Activated T-cell treated with anti-CD3 and anti-CD28 coated beads, Interleukin-2, amount 50 U/mL, for 24 hours (primary cell): Measurements from ENCODE around the gene TBKBP1.

Experiments used
- DNase-seq: peaks from one replicate; pipeline ENCODE4 v3.0.0-alpha.2; 2020
- H3K27ac Mint-ChIP-seq: 2 replicates; pipeline ENCODE4 v1.8.0; 2020; ENCODE audit warnings: mild to moderate bottlenecking, mixed read lengths
- H3K27me3 Mint-ChIP-seq: 2 replicates; pipeline ENCODE4 v1.8.0; 2020; ENCODE audit warnings: mixed read lengths
- H3K36me3 Mint-ChIP-seq: 2 replicates; pipeline ENCODE4 v1.8.0; 2020; ENCODE audit warnings: low read depth, mixed read lengths
- H3K4me1 Mint-ChIP-seq: 2 replicates; pipeline ENCODE4 v1.8.0; 2020; ENCODE audit warnings: low read depth, mixed read lengths
- H3K4me3 Mint-ChIP-seq: 2 replicates; pipeline ENCODE4 v1.8.0; 2020; ENCODE audit warnings: mild to moderate bottlenecking, moderate library complexity, mixed read lengths
- H3K9me3 Mint-ChIP-seq: 2 replicates; pipeline ENCODE4 v1.8.0; 2020; ENCODE audit warnings: mixed read lengths

Gene TBKBP1

GRCh38 chr17:47686664-47687327 lies 7.2 kb upstream of the TBKBP1 start:
- no peak overlapping the region for H3K4me3 Mint-ChIP-seq
- peaks cover 56% of the 10 kb centered on the region for H3K36me3 Mint-ChIP-seq
- peaks cover 33% of the 10 kb centered on the region for H3K4me1 Mint-ChIP-seq
- peak overlapping the region; percentile 70 for H3K27ac Mint-ChIP-seq
- H3K27me3 Mint-ChIP-seq = no peaks in the 10 kb centered on the region
- DNase-seq = no peak
- no peaks in the 10 kb centered on the region for H3K9me3 Mint-ChIP-seq

GRCh38 chr17:47687328-47687690 lies 6.7 kb upstream of the TBKBP1 start:
- no peaks in the 10 kb centered on the region for H3K27me3 Mint-ChIP-seq
- peaks cover 34% of the 10 kb centered on the region for H3K4me1 Mint-ChIP-seq
- H3K27ac Mint-ChIP-seq = peak overlapping the region; percentile 12
- DNase-seq = no peak
- no peak overlapping the region for H3K4me3 Mint-ChIP-seq
- H3K36me3 Mint-ChIP-seq = peaks cover 51% of the 10 kb centered on the region
- H3K9me3 Mint-ChIP-seq = no peaks in the 10 kb centered on the region

DNA sequence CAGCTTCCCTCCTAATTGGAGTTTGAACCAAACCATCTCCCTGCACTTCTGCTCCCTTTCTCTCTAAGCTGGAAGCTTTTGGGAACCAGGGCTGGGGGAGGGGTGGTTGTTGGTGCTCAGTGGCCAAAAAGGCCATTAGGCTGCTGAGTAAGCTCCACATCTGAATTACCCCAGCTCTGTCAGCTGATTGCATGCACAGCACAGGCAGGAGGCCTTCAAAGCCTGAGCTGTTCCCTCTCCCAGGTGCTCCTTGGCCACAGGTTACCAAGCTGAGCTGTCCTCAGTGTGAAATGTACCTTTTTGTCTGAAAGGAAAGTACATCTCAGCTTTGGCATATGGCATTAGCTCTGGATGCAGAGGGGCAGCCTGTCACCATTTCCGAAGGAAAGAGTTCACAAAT lies 6.2 kb upstream of the TBKBP1 start:
- H3K4me3 Mint-ChIP-seq = no peak overlapping the region
- H3K4me1 Mint-ChIP-seq = peaks cover 35% of the 10 kb centered on the region
- peak overlapping the region; percentile 12 for H3K27ac Mint-ChIP-seq
- H3K27me3 Mint-ChIP-seq = no peaks in the 10 kb centered on the region
- no peak for DNase-seq
- H3K9me3 Mint-ChIP-seq = no peaks in the 10 kb centered on the region
- peaks cover 46% of the 10 kb centered on the region for H3K36me3 Mint-ChIP-seq

- no peaks in the 10 kb centered on the region for H3K27me3 Mint-ChIP-seq
- no peak for DNase-seq
- no peak overlapping the region for H3K4me3 Mint-ChIP-seq
- H3K36me3 Mint-ChIP-seq = peaks cover 28% of the 10 kb centered on the region
- H3K4me1 Mint-ChIP-seq = peaks cover 41% of the 10 kb centered on the region
- peak overlapping the region; percentile 48 for H3K27ac Mint-ChIP-seq
- H3K9me3 Mint-ChIP-seq = no peaks in the 10 kb centered on the region
These were observed 3.8 kb upstream of the TBKBP1 start for GRCh38 chr17:47690121-47690520.

GRCh38 chr17:47692137-47692894 lies 1.6 kb upstream of the TBKBP1 start:
- DNase-seq = no peak
- Mint-ChIP-seq H3K4me3 (peak overlapping the region; percentile 82), H3K27me3 (no peaks in the 10 kb centered on the region), H3K4me1 (peaks cover 51% of the 10 kb centered on the region), H3K36me3 (peaks cover 21% of the 10 kb centered on the region), H3K27ac (peak overlapping the region; percentile 89), H3K9me3 (no peaks in the 10 kb centered on the region)

GRCh38 chr17:47692895-47693730 lies 848 bp upstream of the TBKBP1 start:
- H3K4me1 Mint-ChIP-seq = peaks cover 56% of the 10 kb centered on the region
- DNase-seq = no peak

DNA sequence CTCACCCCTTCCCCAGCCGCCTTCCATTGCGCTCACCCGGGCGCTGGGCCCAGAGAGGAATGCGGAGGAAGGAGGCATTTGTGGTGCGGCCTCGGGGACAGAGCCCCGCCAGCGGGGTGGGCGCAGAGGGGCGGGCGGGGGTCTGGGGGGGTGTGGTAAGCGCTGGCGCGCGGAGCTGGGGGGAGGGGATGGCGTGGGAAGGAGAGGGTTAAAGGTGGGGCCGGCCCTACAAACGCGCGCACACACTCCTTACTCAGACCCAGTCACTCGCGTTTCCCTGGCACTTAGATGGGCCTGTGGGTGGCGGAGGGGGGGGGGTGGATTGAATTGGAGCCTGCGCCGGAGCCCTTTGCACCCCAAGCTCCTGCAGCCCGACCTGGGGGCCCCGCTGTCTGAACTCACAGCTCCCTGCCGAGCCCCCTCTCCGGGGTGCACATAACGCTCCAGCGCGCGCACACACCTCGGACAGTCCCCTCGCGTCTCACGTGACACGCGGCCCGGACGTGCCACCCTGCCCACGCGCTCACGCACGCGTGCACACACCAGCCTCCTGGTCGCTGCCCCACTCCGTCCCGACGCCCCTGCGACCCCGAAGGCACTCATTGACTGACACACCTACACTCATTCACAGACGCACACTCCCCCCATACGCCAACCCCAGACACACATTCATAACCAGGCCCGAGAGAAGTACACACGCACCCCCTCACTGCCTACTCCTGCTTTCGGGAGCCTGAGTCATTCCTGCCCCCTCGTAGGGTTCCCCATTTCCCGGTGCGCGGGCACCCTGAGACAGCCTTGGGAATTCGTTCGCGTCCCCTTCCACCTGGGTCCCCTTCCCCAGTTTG lies 844 bp downstream of the TBKBP1 start:
- no peaks in the 10 kb centered on the region for H3K27me3 Mint-ChIP-seq
- H3K4me1 Mint-ChIP-seq = peaks cover 71% of the 10 kb centered on the region
- no peaks in the 10 kb centered on the region for H3K9me3 Mint-ChIP-seq
- peak overlapping the region; percentile 81 for H3K4me3 Mint-ChIP-seq
- peak overlapping the region; percentile 92 for H3K27ac Mint-ChIP-seq
- H3K36me3 Mint-ChIP-seq = peaks cover 36% of the 10 kb centered on the region
- peak; percentile 81 for DNase-seq

More at GRCh38 chr17:47692895-47693730, 848 bp upstream of the TBKBP1 start:
- H3K27me3 Mint-ChIP-seq = no peaks in the 10 kb centered on the region
- H3K27ac Mint-ChIP-seq = peak overlapping the region; percentile 89
- H3K36me3 Mint-ChIP-seq = peaks cover 25% of the 10 kb centered on the region
- H3K4me3 Mint-ChIP-seq = peak overlapping the region; percentile 82
- no peaks in the 10 kb centered on the region for H3K9me3 Mint-ChIP-seq

DNA sequence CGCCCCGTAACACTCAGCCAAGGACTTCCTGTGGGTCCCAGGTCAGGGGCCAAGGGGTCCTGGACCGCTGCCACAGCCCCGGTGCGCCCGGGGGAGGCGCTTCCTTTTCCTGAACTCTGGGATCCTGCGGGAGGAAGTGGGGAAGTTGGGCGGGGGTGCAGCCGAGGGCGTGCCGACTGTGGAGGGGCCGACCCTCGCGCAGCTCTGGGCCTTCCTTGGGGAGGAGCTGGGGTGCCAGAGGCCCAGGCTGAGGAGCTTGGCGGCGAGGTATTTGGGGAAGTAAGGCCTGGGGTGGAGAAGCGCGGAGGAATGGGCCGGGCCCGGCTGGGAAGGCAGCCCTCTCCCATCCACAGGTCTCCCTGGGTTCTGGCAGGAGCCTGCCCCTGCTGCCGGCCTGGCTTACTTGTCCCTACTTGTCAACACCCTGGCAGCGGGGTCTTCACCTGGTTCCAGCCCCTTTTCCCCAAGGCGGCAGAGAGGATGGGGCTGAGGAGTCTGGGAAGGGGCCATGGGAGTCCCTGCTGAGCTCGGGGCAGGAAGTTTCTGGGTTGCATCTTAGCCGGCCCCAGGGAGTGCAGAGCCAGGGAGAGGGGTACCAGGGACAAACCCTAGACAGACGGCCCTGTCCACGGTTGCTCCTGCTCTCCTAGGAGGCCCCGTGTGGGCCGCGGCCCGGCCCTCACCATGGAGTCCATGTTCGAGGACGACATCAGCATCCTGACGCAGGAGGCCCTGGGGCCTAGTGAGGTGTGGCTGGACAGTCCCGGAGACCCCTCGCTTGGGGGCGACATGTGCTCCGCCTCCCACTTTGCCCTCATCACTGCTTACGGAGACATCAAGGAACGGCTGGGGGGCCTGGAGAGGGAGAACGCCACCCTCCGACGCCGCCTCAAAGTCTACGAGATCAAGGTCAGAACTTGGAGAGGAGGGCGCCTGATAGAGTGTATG lies 1.7 kb downstream of the TBKBP1 start:
- H3K27me3 Mint-ChIP-seq = no peaks in the 10 kb centered on the region
- no peaks in the 10 kb centered on the region for H3K9me3 Mint-ChIP-seq
- H3K4me1 Mint-ChIP-seq = peaks cover 68% of the 10 kb centered on the region
- DNase-seq = no peak
- H3K36me3 Mint-ChIP-seq = peaks cover 42% of the 10 kb centered on the region
- H3K4me3 Mint-ChIP-seq = peak overlapping the region; percentile 81
- peak overlapping the region; percentile 92 for H3K27ac Mint-ChIP-seq

GRCh38 chr17:47696717-47697642 lies 3.0 kb downstream of the TBKBP1 start:
- no peaks in the 10 kb centered on the region for H3K27me3 Mint-ChIP-seq

DNA sequence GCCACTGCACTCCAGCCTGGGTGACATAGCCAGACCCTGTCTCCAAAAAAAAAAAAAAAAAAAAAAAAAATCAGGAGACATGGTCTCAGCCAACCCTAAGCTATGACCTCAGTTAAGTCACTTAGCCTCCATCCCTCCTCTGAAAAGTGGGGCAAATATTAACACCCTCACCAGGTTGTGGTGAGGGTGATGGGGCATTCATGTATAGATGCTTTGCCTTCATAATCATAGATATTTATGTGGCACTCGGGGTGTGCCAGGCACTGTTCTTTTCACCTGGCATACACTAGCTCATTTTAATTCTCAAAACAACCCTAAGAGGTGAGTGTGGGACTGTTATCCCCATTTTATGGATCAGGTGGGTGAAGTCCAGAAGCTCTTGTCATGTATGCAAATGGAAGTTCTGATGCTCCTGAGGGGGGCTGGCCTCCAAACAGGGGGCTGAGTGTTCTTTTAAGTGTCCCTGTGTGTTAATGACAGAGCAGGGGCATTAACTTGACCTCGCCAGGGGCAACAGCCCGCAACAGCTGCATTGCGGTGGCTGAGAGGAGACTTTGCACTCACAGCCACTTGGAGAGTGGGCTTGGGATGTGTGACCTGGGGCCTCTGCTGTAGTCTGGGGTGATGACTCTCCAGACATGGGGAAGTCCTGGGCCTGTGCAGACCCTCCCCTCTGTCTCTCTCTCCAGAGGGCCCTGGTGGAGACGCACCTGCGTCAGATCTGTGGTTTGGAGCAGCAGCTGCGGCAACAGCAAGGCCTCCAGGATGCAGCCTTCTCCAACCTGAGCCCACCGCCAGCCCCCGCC lies 4.1 kb downstream of the TBKBP1 start:
- peak overlapping the region; percentile 72 for H3K27ac Mint-ChIP-seq
- H3K4me3 Mint-ChIP-seq = no peak overlapping the region
- no peak for DNase-seq
- no peaks in the 10 kb centered on the region for H3K27me3 Mint-ChIP-seq
- H3K9me3 Mint-ChIP-seq = no peaks in the 10 kb centered on the region
- peaks cover 76% of the 10 kb centered on the region for H3K4me1 Mint-ChIP-seq
- H3K36me3 Mint-ChIP-seq = peaks cover 59% of the 10 kb centered on the region

More at GRCh38 chr17:47696717-47697642, 3.0 kb downstream of the TBKBP1 start:
- peak overlapping the region; percentile 74 for H3K27ac Mint-ChIP-seq
- peaks cover 77% of the 10 kb centered on the region for H3K4me1 Mint-ChIP-seq
- H3K9me3 Mint-ChIP-seq = no peaks in the 10 kb centered on the region
- peaks cover 52% of the 10 kb centered on the region for H3K36me3 Mint-ChIP-seq
- H3K4me3 Mint-ChIP-seq = peak overlapping the region; percentile 81
- no peak for DNase-seq

DNA sequence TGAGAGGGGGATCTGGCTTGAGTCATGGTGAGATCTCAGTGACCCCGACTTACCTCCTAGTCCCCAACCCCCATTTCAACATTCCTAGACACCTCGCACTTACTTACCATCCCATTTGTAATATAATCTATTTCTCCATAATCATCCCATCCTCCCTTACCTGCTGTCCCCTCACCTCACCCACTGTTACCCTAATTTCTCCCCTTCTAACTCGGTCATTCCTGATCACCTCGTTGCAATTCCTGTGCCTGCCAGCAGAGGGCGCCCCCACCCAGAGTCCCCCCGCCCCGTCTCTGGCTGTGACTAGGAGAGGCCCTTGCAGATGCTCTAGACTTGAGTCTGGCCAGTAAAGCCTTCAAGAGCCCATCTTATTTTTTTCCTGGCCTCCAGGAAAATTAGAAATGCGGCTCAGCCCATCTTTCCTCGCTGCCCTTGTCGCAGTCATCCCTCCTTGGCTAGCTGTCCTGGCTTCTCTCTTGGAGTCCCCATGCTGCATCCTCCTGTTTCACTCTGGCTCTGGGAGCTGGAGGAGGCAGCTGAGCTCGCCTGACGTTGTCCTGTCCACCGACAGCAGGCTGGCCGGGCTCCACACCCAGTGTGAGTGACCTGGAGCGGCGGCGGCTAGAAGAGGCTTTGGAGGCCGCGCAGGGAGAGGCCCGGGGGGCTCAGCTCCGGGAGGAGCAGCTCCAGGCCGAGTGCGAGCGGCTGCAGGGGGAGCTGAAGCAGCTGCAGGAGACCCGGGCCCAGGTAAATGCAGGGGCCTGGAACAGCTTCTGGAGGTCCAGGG lies 5.0 kb downstream of the TBKBP1 start:
- DNase-seq = peak; percentile 93
- H3K4me1 Mint-ChIP-seq = peaks cover 80% of the 10 kb centered on the region
- peak overlapping the region; percentile 25 for H3K4me3 Mint-ChIP-seq
- no peaks in the 10 kb centered on the region for H3K27me3 Mint-ChIP-seq
- H3K27ac Mint-ChIP-seq = peak overlapping the region; percentile 79
- H3K9me3 Mint-ChIP-seq = no peaks in the 10 kb centered on the region
- H3K36me3 Mint-ChIP-seq = peaks cover 62% of the 10 kb centered on the region
